HepG2 (cell line): ENCODE measurements around the gene PSMD4. TPM values are rescaled to one million over a fixed set of nuclear protein-coding genes. Genes with fewer than 3 reads are reported as not detected.

Experiments used
- CENPBD1 ChIP-seq: sonication (generic); formaldehyde crosslinking; IDR thresholded peaks from 2 replicates; pipeline ENCODE4 v1.8.0; 2022; ENCODE audit warnings: missing genetic modification reagents, low read depth, mild to moderate bottlenecking, borderline replicate concordance
- CREB1 ChIP-seq, 2 experiments: fragments of 450-650 bp in 1 of 2; IDR thresholded peaks; 2 replicates each; pipeline ENCODE4 v1.6.1; 2016 to 2017; ENCODE audit warnings: control low read depth in 1 of 2, mild to moderate bottlenecking in 1 of 2, missing compliant biosample characterization in 1 of 2, missing genetic modification characterization in 1 of 2
- E2F1 ChIP-seq: sonication (generic); formaldehyde crosslinking; IDR thresholded peaks from 2 replicates; pipeline ENCODE4 v1.5.0; 2020; ENCODE audit warnings: missing genetic modification reagents
- ETV5 ChIP-seq: IDR thresholded peaks from 2 replicates; pipeline ENCODE4 v1.6.1; 2018; ENCODE audit warnings: missing biosample characterization, missing genetic modification reagents, inconsistent platforms, borderline replicate concordance
- GLMP ChIP-seq: sonication (generic); formaldehyde crosslinking; IDR thresholded peaks from 2 replicates; pipeline ENCODE4 v1.9.0; 2021; ENCODE audit warnings: missing genetic modification reagents, mild to moderate bottlenecking, borderline replicate concordance
- KAT8 ChIP-seq: IDR thresholded peaks from 2 replicates; pipeline ENCODE4 v1.6.1; 2016; ENCODE audit warnings: missing genetic modification reagents, missing compliant biosample characterization
- MYNN ChIP-seq: sonication (generic); formaldehyde crosslinking; IDR thresholded peaks from 2 replicates; pipeline ENCODE4 v1.4.0; 2020; ENCODE audit warnings: mild to moderate bottlenecking, low read depth, missing genetic modification reagents
- NCOR1 ChIP-seq: fragments of 200-600 bp; sonication (generic); IDR thresholded peaks from 2 replicates; pipeline ENCODE4 v1.7.0; 2017; ENCODE audit warnings: antibody characterized with exemption, low read length, borderline replicate concordance
- PRDM15 ChIP-seq: sonication (generic); formaldehyde crosslinking; IDR thresholded peaks from 2 replicates; pipeline ENCODE4 v1.4.0; 2020; ENCODE audit warnings: missing genetic modification reagents
- SNRNP70 ChIP-seq: fragments of 200-400 bp; formaldehyde crosslinking; IDR thresholded peaks from 2 replicates; pipeline ENCODE4 v1.6.1; 2017; ENCODE audit warnings: mild to moderate bottlenecking, low read depth, low read length, moderate library complexity
- SP5 ChIP-seq: IDR thresholded peaks from 2 replicates; pipeline ENCODE4 v1.6.1; 2016; ENCODE audit warnings: low read depth, borderline replicate concordance
- SSRP1 ChIP-seq: IDR thresholded peaks from 2 replicates; pipeline ENCODE4 v1.6.1; 2016; ENCODE audit warnings: control low read depth
- YEATS2 ChIP-seq: sonication (generic); formaldehyde crosslinking; IDR thresholded peaks from 2 replicates; pipeline ENCODE4 v1.4.0; 2020; ENCODE audit warnings: missing genetic modification reagents, borderline replicate concordance
- ZBTB20 ChIP-seq: sonication (generic); formaldehyde crosslinking; IDR thresholded peaks from 2 replicates; pipeline ENCODE4 v1.8.1; 2023; ENCODE audit warnings: missing genetic modification reagents, low read depth, mild to moderate bottlenecking, borderline replicate concordance
- ZBTB26 ChIP-seq: IDR thresholded peaks from 2 replicates; pipeline ENCODE4 v1.6.1; 2016; ENCODE audit warnings: missing compliant biosample characterization, missing genetic modification reagents, borderline replicate concordance
- ZFP36L2 ChIP-seq: sonication (generic); formaldehyde crosslinking; IDR thresholded peaks from 2 replicates; pipeline ENCODE4 v1.4.0; 2020; ENCODE audit warnings: missing genetic modification reagents
- ZNF639 ChIP-seq: conservative IDR thresholded peaks from 2 replicates; pipeline ENCODE4 v1.6.1; 2018; ENCODE audit warnings: missing genetic modification reagents
- ZNF782 ChIP-seq: sonication (generic); formaldehyde crosslinking; IDR thresholded peaks from 2 replicates; pipeline ENCODE4 v1.4.0; 2020; ENCODE audit warnings: missing genetic modification reagents, mild to moderate bottlenecking, borderline replicate concordance
- polyA plus RNA-seq, 8 experiments: library from polyadenylated mRNA; depleted of rRNA in 3 of 8; stranded (reverse) in 7 of 8; unstranded in 1 of 8; fragments of >200 nt; fragmentation: Illumina TruSeq in 4 of 8; extraction: Trizol in 4 of 8; gene quantifications; 2 replicates each; pipeline versions ENCODE4 v1.2.1 to v1.2.3, GENCODE V29; 2011 to 2016; ENCODE audit warnings: low read depth in 4 of 8, missing spikeins in 1 of 8, mixed read lengths in 1 of 8; ENCODE audit not compliant: insufficient read depth in 1 of 8
- total RNA-seq, 5 experiments: library from RNA; depleted of rRNA; stranded (reverse); fragments of >200 nt; fragmentation: Illumina TruSeq; extraction: Trizol; gene quantifications; 2 replicates each; pipeline ENCODE4 v1.2.3, GENCODE V29; 2016; ENCODE audit warnings: low read depth in 1 of 5

PSMD4 gene
- total and polyA plus RNA-seq, 2 of the 13 experiments (the other 11 are each of a cell fraction or from before 2014, with no cell fraction given) = 194 to 243 TPM

- TF ChIP-seq PRDM15 (CRISPR knock-in tag) (0 out of 2 replicates have a peak, but pooled peaks have one; percentile 21), YEATS2 (peak; percentile 71; the same call in 1 of the 2 replicates), ETV5 (CRISPR knock-in tag) (0 out of 2 replicates have a peak, but pooled peaks have one; percentile 31), E2F1 (no peak), ZBTB20 (CRISPR knock-in tag) (no peak), ZNF639 (0 out of 2 replicates have a peak, but pooled peaks have one; percentile 19), CENPBD1 (CRISPR knock-in tag) (no peak), GLMP (CRISPR knock-in tag) (no peak), ZBTB26 (peak; percentile 65; the same call in 1 of the 2 replicates), SSRP1 (CRISPR knock-in tag) (0 out of 2 replicates have a peak, but pooled peaks have one; percentile 44), ZNF782 (CRISPR knock-in tag) (no peak), MYNN (CRISPR knock-in tag) (no peak), KAT8 (peak; percentile 88), NCOR1 (no peak), CREB1 (IDR thresholded peaks at IDR 0.05) (no peak), CREB1 (CRISPR knock-in tag; IDR thresholded peaks at IDR 0.05) (peak; percentile 91), SP5 (0 out of 2 replicates have a peak, but pooled peaks have one; percentile 26), SNRNP70 (no peak), ZFP36L2 (CRISPR knock-in tag) (no peak)
Observed at GRCh38 chr1:151254217-151255213, at the start of gene PSMD4 (continued).
